ENCODE measurements around the gene SMYD4. TPM values are rescaled to one million over a fixed set of nuclear protein-coding genes. Genes with fewer than 3 reads are reported as not detected.
A peak's percentile ranks its signal among the peaks of the same experiment; 100 is the strongest.

Gene SMYD4
- total and polyA plus RNA-seq, 12 donors = 5.1 to 20.2 (median 14.6) TPM

DNA sequence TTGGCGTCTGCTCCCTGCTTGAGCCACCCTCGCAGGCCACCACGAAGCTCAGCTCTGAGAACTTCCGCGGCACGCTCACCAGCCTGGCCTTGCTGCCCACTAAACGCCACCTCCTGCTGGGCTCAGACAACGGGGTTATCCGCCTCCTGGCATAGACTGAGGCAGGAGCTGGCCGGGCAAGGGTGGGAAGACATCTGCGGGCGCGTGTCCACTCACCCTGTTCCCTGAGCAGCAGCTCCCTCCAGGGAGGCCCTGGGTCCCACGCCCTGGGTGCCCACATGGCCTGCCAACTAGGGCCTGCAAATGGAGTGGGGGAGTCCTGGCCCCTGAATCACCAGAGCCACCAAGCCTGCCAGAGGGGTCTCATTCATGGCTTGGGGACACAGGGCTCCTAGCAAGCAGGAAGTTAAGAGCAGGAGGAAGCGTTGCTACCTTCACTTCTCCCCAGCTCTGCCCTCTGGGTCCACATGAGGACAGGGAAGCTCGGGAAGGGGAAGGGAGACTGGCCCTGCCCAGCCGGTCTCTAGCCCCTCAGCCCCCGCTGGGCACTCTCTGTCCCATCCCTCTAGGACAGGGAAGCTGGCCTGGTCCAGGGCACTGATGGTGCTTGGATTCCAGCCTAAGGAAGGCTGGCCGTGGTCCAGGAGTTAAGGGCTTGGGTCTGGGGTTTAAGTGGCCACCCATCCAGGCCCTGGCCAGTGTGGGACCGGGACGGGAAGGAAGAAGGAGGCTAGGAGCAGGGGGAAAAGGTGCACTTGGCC lies 92.0 kb downstream of the SMYD4 start:
- 72 to 91% (median 88%) methylated on average over 5 to 21 of the region's 21 CpGs for WGBS, 4 donors
- Histone ChIP-seq H3K27ac (peak overlapping the region in 3 of 5 donors; percentile 36 to 83 (median 79)), H3K27me3 (no peaks in the 10 kb centered on the region), H3K9me3 (replicated peaks in 1 of 3) (no peaks in the 10 kb centered on the region), H3K4me1 (replicated peaks in 1 of 2) (peaks cover 15 to 22% of the 10 kb centered on the region in 2 donors), H3K4me3 (no peak overlapping the region), H3K36me3 (replicated peaks in 1 of 2) (peaks cover 0 to 13% of the 10 kb centered on the region in 2 donors)
- TF ChIP-seq POLR2A (IDR thresholded peaks at IDR 0.05) (no peak), CTCF (IDR thresholded peaks at IDR 0.05) (no peak)
- no peak for DNase-seq
- intact Hi-C loops (cut with DNase I) = loop anchor here (10.0 kb wide), 2 partner anchors 107 to 127 kb away; no protein-coding TSS in a partner anchor

- TF ChIP-seq POLR2A (IDR thresholded peaks at IDR 0.05) (no peak), CTCF (IDR thresholded peaks at IDR 0.05) (no peak)
- Histone ChIP-seq H3K4me1 (replicated peaks in 1 of 2) (peaks cover 15 to 17% of the 10 kb centered on the region in 2 donors), H3K9me3 (replicated peaks in 1 of 3) (no peaks in the 10 kb centered on the region), H3K27ac (peak overlapping the region in 3 of 5 donors; percentile 36 to 83 (median 79)), H3K4me3 (no peak overlapping the region), H3K27me3 (no peaks in the 10 kb centered on the region), H3K36me3 (replicated peaks in 1 of 2) (peaks cover 0 to 16% of the 10 kb centered on the region in 2 donors)
- DNase-seq = peak; percentile 68 to 87 (median 85)
- intact Hi-C loops (cut with DNase I) = loop anchor here (10.0 kb wide), 2 partner anchors 108 to 128 kb away; no protein-coding TSS in a partner anchor
- WGBS, 4 donors = 29 to 64% (median 34%) methylated on average over 13 to 25 of the region's 25 CpGs
Measured at GRCh38 chr17:1736348-1737281, 93.1 kb downstream of the SMYD4 start.

- intact Hi-C loops (cut with DNase I) = loop anchor here (10.0 kb wide), 2 partner anchors 109 to 129 kb away; no protein-coding TSS in a partner anchor
- no peak for DNase-seq
- Histone ChIP-seq H3K27ac (peak overlapping the region in 3 of 5 donors; percentile 36 to 83 (median 79)), H3K4me3 (no peak overlapping the region), H3K9me3 (replicated peaks in 1 of 3) (no peaks in the 10 kb centered on the region), H3K36me3 (replicated peaks in 1 of 2) (peaks cover 0 to 16% of the 10 kb centered on the region in 2 donors), H3K4me1 (replicated peaks in 1 of 2) (peaks cover 20 to 22% of the 10 kb centered on the region in 2 donors), H3K27me3 (no peaks in the 10 kb centered on the region)
- TF ChIP-seq POLR2A (IDR thresholded peaks at IDR 0.05) = no peak
- no peak for TF ChIP-seq CTCF (IDR thresholded peaks at IDR 0.05)
- 84 to 89% (median 86%) methylated on average over 1 to 17 of the region's 17 CpGs; no CpG with 5 or more reads in 1 of the 4 donors for WGBS, 4 donors
Measured at GRCh38 chr17:1735834-1736347, 93.8 kb downstream of the SMYD4 start.

All from adrenal gland (tissue), 12 donors.